Coronary artery (tissue), 2 donors: ENCODE measurements around the gene GNS.

Experiments
- DNase-seq: peaks from one replicate; pipeline ENCODE4 v3.0.0-alpha.2; 2017; ENCODE audit warnings: low spot score
- H3K27ac ChIP-seq, 2 donors: fragments of 200-600 bp; sonication (generic); one replicate each; pipeline ENCODE4 v1.5.1; 2016 to 2019
- H3K4me3 ChIP-seq: fragments of 200-600 bp; sonication (generic); 2 replicates; pipeline ENCODE4 v1.5.1; 2016; ENCODE audit warnings: mild to moderate bottlenecking, moderate library complexity
- TF ChIP-seq, protein P1 (sequence below): fragments of 200-600 bp; sonication (generic); IDR thresholded peaks from one replicate; pipeline ENCODE4 v1.5.1; 2019; ENCODE audit warnings: antibody characterized with exemption

The GNS gene

DNA sequence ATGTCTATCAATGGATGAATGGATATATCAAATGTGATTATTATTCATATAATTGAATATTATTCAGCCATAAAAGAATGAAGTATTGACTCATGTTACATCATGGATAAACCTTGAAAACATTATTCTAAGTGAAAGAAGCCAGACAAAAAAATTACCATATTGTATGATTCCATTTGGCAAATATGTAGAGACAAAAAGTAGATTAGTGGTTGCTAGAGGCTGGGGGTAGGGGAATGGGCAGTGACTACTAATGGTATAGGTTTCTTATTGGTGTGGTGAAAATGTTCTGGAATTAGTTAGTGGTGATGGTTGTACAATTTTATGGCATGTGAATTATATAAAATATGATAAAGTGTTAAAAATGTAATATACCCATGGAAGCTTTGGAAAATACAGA lies 31.8 kb upstream of the GNS start:
- TF ChIP-seq, protein P1, sequence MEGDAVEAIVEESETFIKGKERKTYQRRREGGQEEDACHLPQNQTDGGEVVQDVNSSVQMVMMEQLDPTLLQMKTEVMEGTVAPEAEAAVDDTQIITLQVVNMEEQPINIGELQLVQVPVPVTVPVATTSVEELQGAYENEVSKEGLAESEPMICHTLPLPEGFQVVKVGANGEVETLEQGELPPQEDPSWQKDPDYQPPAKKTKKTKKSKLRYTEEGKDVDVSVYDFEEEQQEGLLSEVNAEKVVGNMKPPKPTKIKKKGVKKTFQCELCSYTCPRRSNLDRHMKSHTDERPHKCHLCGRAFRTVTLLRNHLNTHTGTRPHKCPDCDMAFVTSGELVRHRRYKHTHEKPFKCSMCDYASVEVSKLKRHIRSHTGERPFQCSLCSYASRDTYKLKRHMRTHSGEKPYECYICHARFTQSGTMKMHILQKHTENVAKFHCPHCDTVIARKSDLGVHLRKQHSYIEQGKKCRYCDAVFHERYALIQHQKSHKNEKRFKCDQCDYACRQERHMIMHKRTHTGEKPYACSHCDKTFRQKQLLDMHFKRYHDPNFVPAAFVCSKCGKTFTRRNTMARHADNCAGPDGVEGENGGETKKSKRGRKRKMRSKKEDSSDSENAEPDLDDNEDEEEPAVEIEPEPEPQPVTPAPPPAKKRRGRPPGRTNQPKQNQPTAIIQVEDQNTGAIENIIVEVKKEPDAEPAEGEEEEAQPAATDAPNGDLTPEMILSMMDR: no peak
- no peak for DNase-seq
- no peak overlapping the region for H3K27ac ChIP-seq
- no peak overlapping the region for H3K4me3 ChIP-seq

DNA sequence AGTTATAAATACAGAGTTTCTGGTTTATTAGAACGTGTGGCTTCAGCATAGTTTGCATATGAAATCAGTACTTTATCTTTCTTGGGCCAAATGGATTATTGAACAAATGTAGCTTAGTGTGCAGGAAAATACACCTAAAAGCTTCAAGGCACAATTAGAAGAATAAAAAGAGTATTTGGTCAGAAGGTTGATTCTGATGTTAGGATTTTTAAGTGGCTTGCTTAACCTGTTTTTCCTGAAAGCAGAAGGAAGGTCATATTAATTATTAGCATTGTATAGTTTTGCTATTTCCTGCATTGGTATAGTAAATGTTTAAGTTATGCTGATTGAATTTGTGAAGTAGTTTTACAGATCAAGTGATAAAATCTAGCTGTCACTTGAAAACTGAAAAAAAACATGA lies 31.0 kb upstream of the GNS start:
- TF ChIP-seq, protein P1: no peak
- DNase-seq: no peak
- H3K4me3 ChIP-seq: no peak overlapping the region

DNA sequence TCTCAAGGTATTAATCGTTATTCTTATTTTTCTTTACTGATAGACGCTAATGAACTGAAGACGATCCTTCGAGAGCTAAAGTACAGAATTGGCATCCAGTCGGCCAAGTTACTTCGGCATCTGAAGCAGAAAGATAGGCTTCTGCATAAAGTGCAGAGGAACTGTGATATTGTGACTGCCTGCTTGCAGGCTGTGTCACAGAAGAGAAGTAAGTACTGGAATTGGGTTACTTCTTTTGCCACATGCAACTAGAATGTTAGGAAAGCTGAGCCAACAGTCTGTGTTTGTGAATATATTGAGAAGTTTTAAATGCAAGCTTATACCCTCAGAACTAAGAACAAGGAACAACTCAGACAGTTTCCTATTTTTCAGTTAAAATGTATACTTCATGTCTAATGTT lies 26.6 kb upstream of the GNS start:
- Histone ChIP-seq H3K27ac (no peak overlapping the region), H3K4me3 (no peak overlapping the region)
- TF ChIP-seq, protein P1: no peak
- DNase-seq: no peak

More for the DNA sequence above, 31.0 kb upstream of the GNS start:
- no peak overlapping the region for H3K27ac ChIP-seq

DNA sequence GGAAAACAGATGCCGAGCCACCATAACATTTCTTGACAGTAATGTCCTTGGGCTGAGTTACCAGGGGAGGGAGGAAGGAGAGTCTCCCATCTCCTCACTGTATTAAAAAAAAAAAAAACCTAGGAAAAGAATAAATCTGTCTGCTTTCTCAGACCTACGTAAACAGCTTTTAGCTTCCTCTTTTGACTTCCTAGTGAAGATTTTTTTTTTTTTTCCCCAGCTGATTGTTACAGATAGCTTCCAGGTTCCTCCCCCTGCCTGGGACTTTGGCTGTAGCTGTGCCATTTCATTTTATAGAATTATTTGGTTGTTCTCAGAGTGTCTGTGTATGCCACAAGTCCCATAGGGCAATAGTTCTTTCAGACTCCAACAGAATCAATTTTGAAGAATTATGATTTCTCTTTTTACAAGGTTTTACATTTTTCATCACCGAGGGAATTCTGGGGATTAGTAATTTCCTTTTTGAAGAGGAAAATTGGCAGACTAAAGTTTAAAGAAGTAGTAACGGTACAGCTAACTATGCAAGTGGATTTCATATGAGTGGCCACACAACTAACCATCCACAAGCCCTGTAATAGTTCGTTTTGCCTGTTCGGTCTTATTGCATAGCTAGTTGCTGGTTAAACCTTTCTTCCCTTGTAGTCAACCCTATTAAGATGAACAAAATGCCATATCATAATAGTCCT lies 23.1 kb upstream of the GNS start:
- TF ChIP-seq, protein P1: no peak
- Histone ChIP-seq H3K4me3 (no peak overlapping the region), H3K27ac (no peak overlapping the region)
- DNase-seq: no peak

DNA sequence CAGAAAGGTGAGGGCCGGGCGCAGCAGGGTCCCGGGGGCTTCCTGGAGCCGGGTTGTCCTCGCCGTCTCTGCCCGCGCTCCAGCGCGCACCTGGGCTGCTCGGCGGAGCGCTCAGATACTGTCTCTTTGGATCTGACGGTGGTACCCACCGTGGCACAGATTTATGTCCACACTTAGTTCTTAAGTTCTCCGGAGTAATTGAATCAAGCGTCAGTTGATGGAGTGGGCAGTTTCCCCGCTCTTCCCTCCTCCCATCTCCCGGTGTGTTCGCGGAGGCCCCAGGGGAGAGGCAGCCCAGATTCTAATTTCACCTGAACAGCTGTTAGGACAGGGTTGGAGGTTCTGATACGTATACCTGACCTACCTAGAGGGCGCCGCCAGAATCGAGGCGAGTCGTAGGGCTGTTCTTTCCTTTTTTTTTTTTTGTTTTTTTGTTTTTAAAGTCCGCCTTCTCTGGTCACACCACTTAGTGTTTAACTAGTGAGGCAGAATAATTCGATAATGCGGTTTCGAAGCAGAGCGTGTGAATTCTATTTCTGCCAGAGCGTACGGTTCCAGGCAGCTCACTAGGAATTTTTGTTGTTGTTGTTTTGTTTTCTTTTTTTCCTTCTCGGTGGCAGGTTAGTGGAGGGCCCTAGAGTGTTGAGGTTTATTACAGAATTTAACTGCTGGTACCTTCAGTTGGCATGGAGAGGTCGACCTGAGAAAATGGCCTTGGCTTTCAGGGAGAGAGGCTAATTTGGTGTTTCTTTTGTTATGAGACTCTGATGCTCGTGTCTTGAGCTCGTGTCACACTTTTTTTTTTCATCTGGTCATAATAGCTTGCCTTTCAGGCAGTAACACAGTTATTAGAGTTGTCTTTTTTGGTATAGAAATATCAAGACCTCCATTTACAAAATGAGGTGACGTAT lies 22.3 kb upstream of the GNS start:
- Histone ChIP-seq H3K27ac (no peak overlapping the region), H3K4me3 (peak overlapping the region; percentile 72)
- TF ChIP-seq, protein P1: no peak
- DNase-seq: no peak

DNA sequence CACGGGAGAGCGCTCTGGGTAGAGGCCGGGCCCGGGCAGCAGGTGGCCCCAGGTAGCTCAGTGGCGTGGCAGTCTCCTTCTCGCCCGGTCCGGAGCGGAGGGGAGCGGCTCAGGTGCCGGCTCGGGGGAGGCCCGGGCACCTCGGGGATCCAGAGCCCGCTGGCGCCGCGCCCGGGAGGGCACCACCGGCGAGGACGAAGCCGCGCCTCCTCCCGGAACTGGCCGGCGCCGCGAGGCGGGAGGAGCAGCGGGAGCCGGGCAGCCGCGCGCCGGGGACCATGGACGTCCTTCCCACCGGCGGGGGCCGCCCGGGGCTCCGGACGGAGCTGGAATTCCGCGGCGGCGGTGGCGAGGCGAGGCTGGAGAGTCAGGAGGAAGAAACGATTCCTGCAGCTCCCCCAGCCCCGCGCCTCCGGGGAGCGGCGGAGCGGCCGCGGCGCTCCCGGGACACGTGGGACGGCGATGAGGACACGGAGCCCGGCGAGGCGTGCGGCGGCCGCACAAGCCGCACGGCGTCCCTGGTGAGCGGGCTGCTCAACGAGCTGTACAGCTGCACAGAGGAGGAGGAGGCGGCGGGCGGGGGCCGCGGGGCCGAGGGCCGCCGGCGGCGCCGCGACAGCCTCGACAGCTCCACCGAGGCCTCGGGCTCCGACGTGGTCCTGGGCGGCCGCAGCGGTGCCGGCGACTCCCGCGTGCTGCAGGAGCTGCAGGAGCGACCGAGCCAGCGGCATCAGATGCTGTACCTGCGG lies 21.5 kb upstream of the GNS start:
- DNase-seq: no peak

More for the DNA sequence above, 21.5 kb upstream of the GNS start:
- TF ChIP-seq, protein P1: no peak
- H3K4me3 ChIP-seq: peak overlapping the region; percentile 72
- peak overlapping the region in 1 of 2 donors; percentile 12 for H3K27ac ChIP-seq
